ENCODE data around the gene ZP1. TPM values are rescaled to one million over a fixed set of nuclear protein-coding genes. Genes with fewer than 3 reads are reported as not detected.

ZP1 gene
- total and polyA plus RNA-seq, 2 experiments from 2014 or later = not detected

DNA sequence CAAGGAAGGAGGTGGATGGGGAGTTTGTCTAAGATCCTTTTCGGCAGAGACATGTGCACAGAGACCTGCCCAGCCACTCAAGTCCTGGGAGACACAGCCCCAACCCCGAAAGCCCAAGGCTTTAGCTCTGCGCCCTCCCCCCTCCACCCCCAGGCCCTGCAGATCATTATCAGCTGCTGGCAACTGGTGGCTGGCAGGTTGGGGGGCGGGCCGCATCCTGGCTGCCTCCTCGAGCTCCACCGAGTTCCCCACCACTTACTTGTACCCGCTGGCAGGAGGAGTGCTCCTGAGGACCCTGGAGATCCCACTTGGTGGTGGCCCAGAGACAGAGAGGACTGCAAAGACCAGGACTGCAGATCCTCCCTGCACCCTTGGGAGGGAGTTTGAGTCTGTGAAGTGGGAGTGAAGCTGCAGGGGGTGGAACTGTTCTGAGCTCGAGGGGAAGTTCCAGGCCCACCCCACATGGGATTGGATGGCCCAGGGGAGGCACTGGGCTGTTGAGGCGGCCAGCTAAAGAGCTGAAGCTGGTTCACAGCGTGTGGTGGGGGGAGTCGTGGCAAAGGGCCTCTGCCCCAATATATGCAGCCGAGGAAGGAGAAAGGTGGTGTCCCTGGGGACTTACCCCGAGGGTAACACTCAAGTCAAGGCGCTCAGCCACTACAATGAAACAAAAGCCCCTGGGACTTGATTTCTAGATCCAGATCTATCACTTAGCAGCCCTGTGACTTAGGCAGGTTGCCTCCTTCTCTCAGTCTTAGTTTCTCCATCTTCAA lies 45.3 kb upstream of the ZP1 start:
- Histone ChIP-seq H3K27ac (ENCODE audit: low read depth) (no peak overlapping the region), H3K9me2 (ENCODE audit: insufficient read depth) (no peaks in the 10 kb centered on the region), H2AFZ (no peak overlapping the region), H3K27me3 (ENCODE audit: insufficient read depth) (no peaks in the 10 kb centered on the region), H3K36me3 (ENCODE audit: insufficient read depth) (no peaks in the 10 kb centered on the region), H3F3A (replicated peaks; ENCODE audit: low read depth) (no peaks in the 10 kb centered on the region), H3K4me2 (no peak overlapping the region), H3K4me3 (no peak overlapping the region), H4K20me1 (replicated peaks; ENCODE audit: insufficient read depth) (no peaks in the 10 kb centered on the region), H3K4me1 (ENCODE audit: insufficient read depth) (no peaks in the 10 kb centered on the region), H3K79me2 (replicated peaks; ENCODE audit: insufficient read depth) (no peaks in the 10 kb centered on the region)
- no peaks in the 10 kb centered on the region for H3K4me1 Mint-ChIP-seq
- DNase-seq (ENCODE audit: low spot score) = no peak
- no peak overlapping the region for H3K4me3 Mint-ChIP-seq
- H3K36me3 Mint-ChIP-seq (ENCODE audit: low read depth) = no peaks in the 10 kb centered on the region; the same call in 2 of the 3 replicates
- no peak for ATAC-seq
- no peak overlapping the region for H3K27ac Mint-ChIP-seq
- H3K9me3 Mint-ChIP-seq = peaks cover 8% of the 10 kb centered on the region
- TF ChIP-seq ZNF114 (CRISPR knock-in tag; IDR thresholded peaks at IDR 0.05) (no peak), EZH2 (IDR thresholded peaks at IDR 0.05; ENCODE audit: low read depth, unreplicated experiment) (no peak), STAT1 (IDR thresholded peaks at IDR 0.05; ENCODE audit: unreplicated experiment) (no peak), CREB1 (CRISPR knock-in tag; IDR thresholded peaks at IDR 0.05; ENCODE audit: low read depth) (no peak), ZNF331 (CRISPR knock-in tag; IDR thresholded peaks at IDR 0.05; ENCODE audit: low read depth) (no peak), POLR2AphosphoS5 (IDR thresholded peaks at IDR 0.05; ENCODE audit: low read depth) (no peak), EZH2phosphoT487 (IDR thresholded peaks at IDR 0.05; ENCODE audit: unreplicated experiment) (no peak), NANOG (IDR thresholded peaks at IDR 0.05; ENCODE audit: borderline replicate concordance) (no peak)
- TF ChIP-seq, protein P1, sequence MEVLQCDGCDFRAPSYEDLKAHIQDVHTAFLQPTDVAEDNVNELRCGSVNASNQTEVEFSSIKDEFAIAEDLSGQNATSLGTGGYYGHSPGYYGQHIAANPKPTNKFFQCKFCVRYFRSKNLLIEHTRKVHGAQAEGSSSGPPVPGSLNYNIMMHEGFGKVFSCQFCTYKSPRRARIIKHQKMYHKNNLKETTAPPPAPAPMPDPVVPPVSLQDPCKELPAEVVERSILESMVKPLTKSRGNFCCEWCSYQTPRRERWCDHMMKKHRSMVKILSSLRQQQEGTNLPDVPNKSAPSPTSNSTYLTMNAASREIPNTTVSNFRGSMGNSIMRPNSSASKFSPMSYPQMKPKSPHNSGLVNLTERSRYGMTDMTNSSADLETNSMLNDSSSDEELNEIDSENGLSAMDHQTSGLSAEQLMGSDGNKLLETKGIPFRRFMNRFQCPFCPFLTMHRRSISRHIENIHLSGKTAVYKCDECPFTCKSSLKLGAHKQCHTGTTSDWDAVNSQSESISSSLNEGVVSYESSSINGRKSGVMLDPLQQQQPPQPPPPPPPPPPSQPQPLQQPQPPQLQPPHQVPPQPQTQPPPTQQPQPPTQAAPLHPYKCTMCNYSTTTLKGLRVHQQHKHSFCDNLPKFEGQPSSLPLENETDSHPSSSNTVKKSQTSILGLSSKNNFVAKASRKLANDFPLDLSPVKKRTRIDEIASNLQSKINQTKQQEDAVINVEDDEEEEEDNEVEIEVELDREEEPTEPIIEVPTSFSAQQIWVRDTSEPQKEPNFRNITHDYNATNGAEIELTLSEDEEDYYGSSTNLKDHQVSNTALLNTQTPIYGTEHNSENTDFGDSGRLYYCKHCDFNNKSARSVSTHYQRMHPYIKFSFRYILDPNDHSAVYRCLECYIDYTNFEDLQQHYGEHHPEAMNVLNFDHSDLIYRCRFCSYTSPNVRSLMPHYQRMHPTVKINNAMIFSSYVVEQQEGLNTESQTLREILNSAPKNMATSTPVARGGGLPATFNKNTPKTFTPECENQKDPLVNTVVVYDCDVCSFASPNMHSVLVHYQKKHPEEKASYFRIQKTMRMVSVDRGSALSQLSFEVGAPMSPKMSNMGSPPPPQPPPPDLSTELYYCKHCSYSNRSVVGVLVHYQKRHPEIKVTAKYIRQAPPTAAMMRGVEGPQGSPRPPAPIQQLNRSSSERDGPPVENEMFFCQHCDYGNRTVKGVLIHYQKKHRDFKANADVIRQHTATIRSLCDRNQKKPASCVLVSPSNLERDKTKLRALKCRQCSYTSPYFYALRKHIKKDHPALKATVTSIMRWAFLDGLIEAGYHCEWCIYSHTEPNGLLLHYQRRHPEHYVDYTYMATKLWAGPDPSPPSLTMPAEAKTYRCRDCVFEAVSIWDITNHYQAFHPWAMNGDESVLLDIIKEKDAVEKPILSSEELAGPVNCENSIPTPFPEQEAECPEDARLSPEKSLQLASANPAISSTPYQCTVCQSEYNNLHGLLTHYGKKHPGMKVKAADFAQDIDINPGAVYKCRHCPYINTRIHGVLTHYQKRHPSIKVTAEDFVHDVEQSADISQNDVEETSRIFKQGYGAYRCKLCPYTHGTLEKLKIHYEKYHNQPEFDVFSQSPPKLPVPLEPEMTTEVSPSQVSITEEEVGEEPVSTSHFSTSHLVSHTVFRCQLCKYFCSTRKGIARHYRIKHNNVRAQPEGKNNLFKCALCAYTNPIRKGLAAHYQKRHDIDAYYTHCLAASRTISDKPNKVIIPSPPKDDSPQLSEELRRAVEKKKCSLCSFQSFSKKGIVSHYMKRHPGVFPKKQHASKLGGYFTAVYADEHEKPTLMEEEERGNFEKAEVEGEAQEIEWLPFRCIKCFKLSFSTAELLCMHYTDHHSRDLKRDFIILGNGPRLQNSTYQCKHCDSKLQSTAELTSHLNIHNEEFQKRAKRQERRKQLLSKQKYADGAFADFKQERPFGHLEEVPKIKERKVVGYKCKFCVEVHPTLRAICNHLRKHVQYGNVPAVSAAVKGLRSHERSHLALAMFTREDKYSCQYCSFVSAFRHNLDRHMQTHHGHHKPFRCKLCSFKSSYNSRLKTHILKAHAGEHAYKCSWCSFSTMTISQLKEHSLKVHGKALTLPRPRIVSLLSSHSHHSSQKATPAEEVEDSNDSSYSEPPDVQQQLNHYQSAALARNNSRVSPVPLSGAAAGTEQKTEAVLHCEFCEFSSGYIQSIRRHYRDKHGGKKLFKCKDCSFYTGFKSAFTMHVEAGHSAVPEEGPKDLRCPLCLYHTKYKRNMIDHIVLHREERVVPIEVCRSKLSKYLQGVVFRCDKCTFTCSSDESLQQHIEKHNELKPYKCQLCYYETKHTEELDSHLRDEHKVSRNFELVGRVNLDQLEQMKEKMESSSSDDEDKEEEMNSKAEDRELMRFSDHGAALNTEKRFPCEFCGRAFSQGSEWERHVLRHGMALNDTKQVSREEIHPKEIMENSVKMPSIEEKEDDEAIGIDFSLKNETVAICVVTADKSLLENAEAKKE (CRISPR knock-in tag; IDR thresholded peaks at IDR 0.05) = no peak
- TF ChIP-seq, protein P2, sequence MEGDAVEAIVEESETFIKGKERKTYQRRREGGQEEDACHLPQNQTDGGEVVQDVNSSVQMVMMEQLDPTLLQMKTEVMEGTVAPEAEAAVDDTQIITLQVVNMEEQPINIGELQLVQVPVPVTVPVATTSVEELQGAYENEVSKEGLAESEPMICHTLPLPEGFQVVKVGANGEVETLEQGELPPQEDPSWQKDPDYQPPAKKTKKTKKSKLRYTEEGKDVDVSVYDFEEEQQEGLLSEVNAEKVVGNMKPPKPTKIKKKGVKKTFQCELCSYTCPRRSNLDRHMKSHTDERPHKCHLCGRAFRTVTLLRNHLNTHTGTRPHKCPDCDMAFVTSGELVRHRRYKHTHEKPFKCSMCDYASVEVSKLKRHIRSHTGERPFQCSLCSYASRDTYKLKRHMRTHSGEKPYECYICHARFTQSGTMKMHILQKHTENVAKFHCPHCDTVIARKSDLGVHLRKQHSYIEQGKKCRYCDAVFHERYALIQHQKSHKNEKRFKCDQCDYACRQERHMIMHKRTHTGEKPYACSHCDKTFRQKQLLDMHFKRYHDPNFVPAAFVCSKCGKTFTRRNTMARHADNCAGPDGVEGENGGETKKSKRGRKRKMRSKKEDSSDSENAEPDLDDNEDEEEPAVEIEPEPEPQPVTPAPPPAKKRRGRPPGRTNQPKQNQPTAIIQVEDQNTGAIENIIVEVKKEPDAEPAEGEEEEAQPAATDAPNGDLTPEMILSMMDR (conservative IDR thresholded peaks at IDR 0.05; ENCODE audit: low read depth in 2 of 2) = no peak
- TF ChIP-seq, protein P3, sequence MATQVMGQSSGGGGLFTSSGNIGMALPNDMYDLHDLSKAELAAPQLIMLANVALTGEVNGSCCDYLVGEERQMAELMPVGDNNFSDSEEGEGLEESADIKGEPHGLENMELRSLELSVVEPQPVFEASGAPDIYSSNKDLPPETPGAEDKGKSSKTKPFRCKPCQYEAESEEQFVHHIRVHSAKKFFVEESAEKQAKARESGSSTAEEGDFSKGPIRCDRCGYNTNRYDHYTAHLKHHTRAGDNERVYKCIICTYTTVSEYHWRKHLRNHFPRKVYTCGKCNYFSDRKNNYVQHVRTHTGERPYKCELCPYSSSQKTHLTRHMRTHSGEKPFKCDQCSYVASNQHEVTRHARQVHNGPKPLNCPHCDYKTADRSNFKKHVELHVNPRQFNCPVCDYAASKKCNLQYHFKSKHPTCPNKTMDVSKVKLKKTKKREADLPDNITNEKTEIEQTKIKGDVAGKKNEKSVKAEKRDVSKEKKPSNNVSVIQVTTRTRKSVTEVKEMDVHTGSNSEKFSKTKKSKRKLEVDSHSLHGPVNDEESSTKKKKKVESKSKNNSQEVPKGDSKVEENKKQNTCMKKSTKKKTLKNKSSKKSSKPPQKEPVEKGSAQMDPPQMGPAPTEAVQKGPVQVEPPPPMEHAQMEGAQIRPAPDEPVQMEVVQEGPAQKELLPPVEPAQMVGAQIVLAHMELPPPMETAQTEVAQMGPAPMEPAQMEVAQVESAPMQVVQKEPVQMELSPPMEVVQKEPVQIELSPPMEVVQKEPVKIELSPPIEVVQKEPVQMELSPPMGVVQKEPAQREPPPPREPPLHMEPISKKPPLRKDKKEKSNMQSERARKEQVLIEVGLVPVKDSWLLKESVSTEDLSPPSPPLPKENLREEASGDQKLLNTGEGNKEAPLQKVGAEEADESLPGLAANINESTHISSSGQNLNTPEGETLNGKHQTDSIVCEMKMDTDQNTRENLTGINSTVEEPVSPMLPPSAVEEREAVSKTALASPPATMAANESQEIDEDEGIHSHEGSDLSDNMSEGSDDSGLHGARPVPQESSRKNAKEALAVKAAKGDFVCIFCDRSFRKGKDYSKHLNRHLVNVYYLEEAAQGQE (IDR thresholded peaks at IDR 0.05; ENCODE audit: unreplicated experiment) = no peak
- H3K27me3 Mint-ChIP-seq (ENCODE audit: insufficient read depth, low read depth, poor library complexity) = peaks cover 3% of the 10 kb centered on the region

Measured in GM23338 (cell line).